ENCODE measurements around the gene SLC45A3.

GRCh38 chr1:205612104-205612503 lies 68.2 kb downstream of the SLC45A3 start:
- TF ChIP-seq, protein P1, sequence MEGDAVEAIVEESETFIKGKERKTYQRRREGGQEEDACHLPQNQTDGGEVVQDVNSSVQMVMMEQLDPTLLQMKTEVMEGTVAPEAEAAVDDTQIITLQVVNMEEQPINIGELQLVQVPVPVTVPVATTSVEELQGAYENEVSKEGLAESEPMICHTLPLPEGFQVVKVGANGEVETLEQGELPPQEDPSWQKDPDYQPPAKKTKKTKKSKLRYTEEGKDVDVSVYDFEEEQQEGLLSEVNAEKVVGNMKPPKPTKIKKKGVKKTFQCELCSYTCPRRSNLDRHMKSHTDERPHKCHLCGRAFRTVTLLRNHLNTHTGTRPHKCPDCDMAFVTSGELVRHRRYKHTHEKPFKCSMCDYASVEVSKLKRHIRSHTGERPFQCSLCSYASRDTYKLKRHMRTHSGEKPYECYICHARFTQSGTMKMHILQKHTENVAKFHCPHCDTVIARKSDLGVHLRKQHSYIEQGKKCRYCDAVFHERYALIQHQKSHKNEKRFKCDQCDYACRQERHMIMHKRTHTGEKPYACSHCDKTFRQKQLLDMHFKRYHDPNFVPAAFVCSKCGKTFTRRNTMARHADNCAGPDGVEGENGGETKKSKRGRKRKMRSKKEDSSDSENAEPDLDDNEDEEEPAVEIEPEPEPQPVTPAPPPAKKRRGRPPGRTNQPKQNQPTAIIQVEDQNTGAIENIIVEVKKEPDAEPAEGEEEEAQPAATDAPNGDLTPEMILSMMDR (conservative IDR thresholded peaks at IDR 0.05 in 1 of 2, IDR thresholded peaks at IDR 0.05 in 1 of 2; ENCODE audit: low read depth in 1 of 2, low read length in 2 of 2) = no peak
- TF ChIP-seq EZH2 (IDR thresholded peaks at IDR 0.05; ENCODE audit: low read length, missing control alignments) = no peak

Measured in fibroblast of lung (primary cell).